Endodermal cell (in vitro differentiated cells): ENCODE measurements around the gene SLC24A1. TPM values are rescaled to one million over a fixed set of nuclear protein-coding genes. Genes with fewer than 3 reads are reported as not detected.

Source experiments
- DNase-seq: peaks from one replicate; pipeline ENCODE4 v3.0.0-alpha.2; 2017
- H3K27ac ChIP-seq: 2 replicates; pipeline ENCODE4 v1.5.1; 2013; ENCODE audit warnings: mild to moderate bottlenecking, low read depth, low read length, moderate library complexity
- H3K27me3 ChIP-seq: 2 replicates; pipeline ENCODE4 v1.6.1; 2013; ENCODE audit warnings: mild to moderate bottlenecking, low read length, moderate library complexity; ENCODE audit not compliant: insufficient read depth, control insufficient read depth, poor library complexity, severe bottlenecking
- H3K36me3 ChIP-seq: 2 replicates; pipeline ENCODE4 v1.7.0; 2013; ENCODE audit warnings: mild to moderate bottlenecking, low read length, moderate library complexity; ENCODE audit not compliant: control insufficient read depth, insufficient read depth
- H3K4me1 ChIP-seq: one replicate; pipeline ENCODE4 v1.7.0; 2013; ENCODE audit warnings: low read length; ENCODE audit not compliant: control insufficient read depth, insufficient read depth
- H3K4me3 ChIP-seq: 2 replicates; pipeline ENCODE4 v1.5.1; 2013; ENCODE audit warnings: mild to moderate bottlenecking, low read length, moderate library complexity
- H3K9ac ChIP-seq: 2 replicates; pipeline ENCODE4 v1.6.1; 2013; ENCODE audit warnings: mild to moderate bottlenecking, low read length, moderate library complexity; ENCODE audit not compliant: poor library complexity, severe bottlenecking; ENCODE audit errors: extremely low read depth
- H3K9me3 ChIP-seq: 2 replicates; pipeline ENCODE4 v1.6.1; 2013; ENCODE audit warnings: mild to moderate bottlenecking, low read length, moderate library complexity; ENCODE audit not compliant: control insufficient read depth
- H3K27ac Mint-ChIP-seq: 2 replicates; pipeline ENCODE4 v1.8.0; 2020; ENCODE audit warnings: mixed read lengths
- H3K27me3 Mint-ChIP-seq: 2 replicates; pipeline ENCODE4 v1.8.0; 2021; ENCODE audit warnings: mild to moderate bottlenecking, mixed read lengths; ENCODE audit not compliant: insufficient read depth
- H3K36me3 Mint-ChIP-seq: 2 replicates; pipeline ENCODE4 v1.8.0; 2020; ENCODE audit warnings: low read depth, mixed read lengths
- H3K4me1 Mint-ChIP-seq: 2 replicates; pipeline ENCODE4 v1.8.0; 2020; ENCODE audit warnings: mixed read lengths
- H3K4me3 Mint-ChIP-seq: 2 replicates; pipeline ENCODE4 v1.8.0; 2020; ENCODE audit warnings: mild to moderate bottlenecking, moderate library complexity, mixed read lengths
- H3K9me3 Mint-ChIP-seq: 2 replicates; pipeline ENCODE4 v1.8.0; 2020; ENCODE audit warnings: mild to moderate bottlenecking, mixed read lengths
- WGBS, 2 experiments: methylation state at CpG; one replicate each; pipeline versions ENCODE4 v1.1.5 to v1.1.7; 2013; ENCODE audit warnings: missing lambda C conversion rate in 2 of 2, mixed read lengths in 1 of 2; ENCODE audit not compliant: insufficient coverage in 1 of 2, insufficient read length in 1 of 2; 5-methylcytosine and 5-hydroxymethylcytosine counted together
- total RNA-seq, 2 donors: library from RNA; stranded (reverse); fragmentation: NEBNext Ultra II Directional in 1 of 2; extraction: Animal tissue kit (Norgen Biotek cat#: 25700) in 1 of 2; gene quantifications; 2 replicates in 1 of 2; 3 replicates in 1 of 2; pipeline ENCODE4 v1.2.1, GENCODE V29; 2021
- TF ChIP-seq, protein P1 (sequence below): fragments of 200-600 bp; sonication (generic); conservative IDR thresholded peaks from 2 replicates; pipeline ENCODE4 v1.5.0; 2021; ENCODE audit warnings: antibody characterized with exemption, mild to moderate bottlenecking

Gene SLC24A1
- total RNA-seq, 2 donors from 2014 or later, result 12.0 to 14.2 TPM

DNA sequence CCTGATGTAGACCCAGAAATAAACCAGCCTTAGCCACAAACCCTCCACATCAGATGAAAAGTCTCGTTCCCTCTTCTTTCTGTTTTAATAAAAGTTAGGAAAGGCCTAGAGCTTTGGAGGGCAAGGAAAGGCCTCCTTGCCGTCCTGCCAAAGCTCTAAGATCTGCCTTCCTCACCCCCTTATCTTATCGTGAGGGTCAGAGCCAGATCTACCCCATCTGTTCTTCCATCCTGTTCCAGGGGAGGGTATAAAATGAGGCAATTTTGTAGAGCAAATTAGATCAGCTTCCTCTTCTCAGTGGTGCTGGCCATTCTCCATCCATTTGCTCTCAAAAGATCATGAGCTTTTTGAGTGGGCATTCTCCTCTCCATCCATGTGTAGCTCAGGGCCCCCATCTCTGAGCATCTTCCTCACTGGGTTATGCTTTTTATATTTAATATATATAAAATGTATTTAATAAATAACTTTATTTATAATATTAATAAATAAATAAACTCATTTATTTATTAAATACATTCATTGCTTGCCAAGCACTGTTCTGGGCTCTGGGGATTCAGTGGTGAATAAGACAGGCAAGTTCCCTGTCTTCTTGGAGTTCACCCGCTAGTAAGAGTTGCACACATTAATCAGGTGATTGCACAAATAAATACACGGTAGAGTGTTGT lies 2.0 kb upstream of the SLC24A1 start:
- Mint-ChIP-seq H3K4me3 (no peak overlapping the region), H3K27me3 (peaks cover 5% of the 10 kb centered on the region), H3K27ac (no peak overlapping the region), H3K36me3 (peaks cover 5% of the 10 kb centered on the region), H3K9me3 (peaks cover 10% of the 10 kb centered on the region), H3K4me1 (peaks cover 20% of the 10 kb centered on the region)
- TF ChIP-seq, protein P1, sequence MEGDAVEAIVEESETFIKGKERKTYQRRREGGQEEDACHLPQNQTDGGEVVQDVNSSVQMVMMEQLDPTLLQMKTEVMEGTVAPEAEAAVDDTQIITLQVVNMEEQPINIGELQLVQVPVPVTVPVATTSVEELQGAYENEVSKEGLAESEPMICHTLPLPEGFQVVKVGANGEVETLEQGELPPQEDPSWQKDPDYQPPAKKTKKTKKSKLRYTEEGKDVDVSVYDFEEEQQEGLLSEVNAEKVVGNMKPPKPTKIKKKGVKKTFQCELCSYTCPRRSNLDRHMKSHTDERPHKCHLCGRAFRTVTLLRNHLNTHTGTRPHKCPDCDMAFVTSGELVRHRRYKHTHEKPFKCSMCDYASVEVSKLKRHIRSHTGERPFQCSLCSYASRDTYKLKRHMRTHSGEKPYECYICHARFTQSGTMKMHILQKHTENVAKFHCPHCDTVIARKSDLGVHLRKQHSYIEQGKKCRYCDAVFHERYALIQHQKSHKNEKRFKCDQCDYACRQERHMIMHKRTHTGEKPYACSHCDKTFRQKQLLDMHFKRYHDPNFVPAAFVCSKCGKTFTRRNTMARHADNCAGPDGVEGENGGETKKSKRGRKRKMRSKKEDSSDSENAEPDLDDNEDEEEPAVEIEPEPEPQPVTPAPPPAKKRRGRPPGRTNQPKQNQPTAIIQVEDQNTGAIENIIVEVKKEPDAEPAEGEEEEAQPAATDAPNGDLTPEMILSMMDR, result no peak
- Histone ChIP-seq H3K9ac (no peak overlapping the region), H3K4me3 (no peak overlapping the region), H3K27me3 (peaks cover 16% of the 10 kb centered on the region), H3K9me3 (no peaks in the 10 kb centered on the region), H3K36me3 (no peaks in the 10 kb centered on the region), H3K27ac (no peak overlapping the region), H3K4me1 (peaks cover 11% of the 10 kb centered on the region)
- WGBS, 2 experiments, result 92 to 100% methylated on average over 3 to 5 of the region's 5 CpGs
- no peak for DNase-seq

DNA sequence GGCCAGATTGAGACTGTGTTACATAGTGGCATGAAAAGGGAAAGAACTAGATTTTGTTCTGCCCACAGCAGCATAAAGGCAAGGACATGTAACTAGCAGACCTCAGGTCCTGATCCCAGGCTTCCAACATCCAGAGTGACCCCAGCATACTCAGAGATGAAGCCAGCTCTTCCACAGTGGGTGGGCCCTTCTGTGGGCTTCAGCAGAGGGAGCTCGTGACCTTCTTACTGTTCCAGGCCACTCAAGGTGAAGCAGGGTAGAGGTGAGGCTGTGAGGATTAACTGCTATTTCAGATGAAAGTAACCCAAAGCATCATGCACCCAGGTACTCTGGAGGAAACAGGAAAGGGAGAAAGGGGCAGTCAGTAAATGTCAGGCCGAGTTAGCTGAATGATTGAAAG lies 905 bp upstream of the SLC24A1 start:
- Mint-ChIP-seq H3K9me3 (peaks cover 10% of the 10 kb centered on the region), H3K27ac (no peak overlapping the region), H3K4me1 (peaks cover 20% of the 10 kb centered on the region), H3K4me3 (no peak overlapping the region), H3K27me3 (peaks cover 10% of the 10 kb centered on the region), H3K36me3 (peaks cover 10% of the 10 kb centered on the region)
- no peak for DNase-seq
- no peak overlapping the region for H3K27ac ChIP-seq
- H3K4me3 ChIP-seq, result no peak overlapping the region
- 84 to 86% methylated on average over 1 to 2 of the region's 2 CpGs for WGBS, 2 experiments
- no peaks in the 10 kb centered on the region for H3K36me3 ChIP-seq
- TF ChIP-seq, protein P1, result no peak
- peaks cover 16% of the 10 kb centered on the region for H3K27me3 ChIP-seq
- H3K4me1 ChIP-seq, result peaks cover 11% of the 10 kb centered on the region
- H3K9me3 ChIP-seq, result no peaks in the 10 kb centered on the region
- H3K9ac ChIP-seq, result no peak overlapping the region

- Histone ChIP-seq H3K9ac (no peak overlapping the region), H3K27me3 (peaks cover 26% of the 10 kb centered on the region), H3K4me1 (peaks cover 11% of the 10 kb centered on the region), H3K9me3 (no peaks in the 10 kb centered on the region), H3K4me3 (no peak overlapping the region), H3K27ac (no peak overlapping the region), H3K36me3 (no peaks in the 10 kb centered on the region)
- no peak overlapping the region for H3K27ac Mint-ChIP-seq
- TF ChIP-seq, protein P1, result no peak
- H3K4me3 Mint-ChIP-seq, result no peak overlapping the region
- H3K9me3 Mint-ChIP-seq, result no peaks in the 10 kb centered on the region
- no peak for DNase-seq
- H3K27me3 Mint-ChIP-seq, result peaks cover 10% of the 10 kb centered on the region
- H3K4me1 Mint-ChIP-seq, result peaks cover 14% of the 10 kb centered on the region
- peaks cover 10% of the 10 kb centered on the region for H3K36me3 Mint-ChIP-seq
These were observed 1.4 kb downstream of the SLC24A1 start for GRCh38 chr15:65623103-65623502.
